Measurements from ENCODE around the gene RASSF3.
"Not testable (repeated sequence)": the region's sequence is repeated elsewhere in the genome, so short reads cannot be mapped to it uniquely, and the experiment has no call there.

RASSF3 gene, protein sequence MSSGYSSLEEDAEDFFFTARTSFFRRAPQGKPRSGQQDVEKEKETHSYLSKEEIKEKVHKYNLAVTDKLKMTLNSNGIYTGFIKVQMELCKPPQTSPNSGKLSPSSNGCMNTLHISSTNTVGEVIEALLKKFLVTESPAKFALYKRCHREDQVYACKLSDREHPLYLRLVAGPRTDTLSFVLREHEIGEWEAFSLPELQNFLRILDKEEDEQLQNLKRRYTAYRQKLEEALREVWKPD

DNA sequence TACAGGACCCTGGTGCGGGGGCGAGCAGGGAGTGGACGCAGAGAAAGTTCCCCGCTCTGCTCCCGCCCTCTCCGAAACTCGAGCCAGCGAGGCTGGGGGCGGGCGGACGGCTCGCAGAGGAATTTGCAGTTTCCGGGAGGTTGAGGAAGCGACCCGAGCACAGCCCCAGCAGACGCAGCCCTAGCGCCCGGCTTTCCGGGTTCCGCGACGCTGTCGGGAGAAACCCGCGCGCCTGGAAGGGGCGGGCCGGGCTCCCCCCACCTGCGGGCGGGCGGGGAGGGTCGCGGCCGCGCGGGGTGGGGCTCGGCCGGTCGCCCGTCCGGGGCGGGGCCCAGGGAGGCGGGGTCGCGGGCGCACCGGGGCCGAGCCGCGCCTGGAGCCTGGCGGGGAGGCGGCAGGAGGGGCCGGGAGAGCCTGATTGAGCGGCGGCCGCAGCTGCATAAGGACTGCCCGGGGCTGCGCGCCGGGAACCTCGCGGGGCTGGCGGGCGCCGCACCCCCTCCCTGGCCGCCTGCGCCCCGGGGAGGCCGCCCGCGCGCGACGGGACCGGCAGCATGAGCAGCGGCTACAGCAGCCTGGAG, at the start of gene RASSF3:
Gene RASSF3, plus strand, starts transcription at position 417 of the 581 bp plus-strand sequence. Its CDS starts 138 bp downstream, at position 555.
- no peak for DNase-seq

DNA sequence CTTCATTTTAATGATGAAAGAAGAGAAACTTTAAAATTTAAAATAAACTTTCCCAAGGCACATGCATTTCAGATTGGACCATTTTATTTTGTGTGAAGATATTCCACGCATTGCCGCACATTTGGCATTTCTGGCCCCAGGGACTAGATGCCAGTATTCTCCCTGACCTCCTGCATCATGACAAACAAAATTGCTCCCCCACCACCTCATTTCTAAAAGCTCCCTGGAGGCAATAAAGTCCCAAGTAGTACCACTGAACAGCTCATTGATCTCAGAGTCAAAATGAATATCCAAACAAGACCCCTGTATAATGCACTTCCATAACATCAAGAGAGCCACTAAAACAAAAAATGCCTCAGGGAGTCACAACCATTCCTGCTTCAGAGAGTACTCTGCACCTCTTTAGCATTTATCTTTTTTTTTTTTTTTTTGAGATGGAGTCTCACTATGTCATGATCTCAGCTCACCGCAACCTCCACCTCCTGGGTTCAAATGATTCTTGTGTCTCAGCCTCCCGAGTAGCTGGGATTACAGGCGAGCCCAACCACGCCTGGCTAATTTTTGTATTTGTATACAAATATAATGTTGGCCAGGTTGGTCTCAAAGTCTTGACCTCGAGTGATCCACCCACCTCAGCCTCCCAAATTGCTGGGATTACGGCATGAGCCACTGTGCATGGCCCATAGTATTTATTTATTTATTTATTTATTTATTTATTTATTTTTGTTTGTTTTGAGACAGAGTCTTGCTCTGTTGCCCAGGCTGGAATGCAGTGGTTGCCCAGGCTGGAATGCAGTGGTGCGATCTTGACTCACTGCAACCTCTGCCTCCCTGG, 48.8 kb upstream of the RASSF3 start:
- DNase-seq, result no peak

DNA sequence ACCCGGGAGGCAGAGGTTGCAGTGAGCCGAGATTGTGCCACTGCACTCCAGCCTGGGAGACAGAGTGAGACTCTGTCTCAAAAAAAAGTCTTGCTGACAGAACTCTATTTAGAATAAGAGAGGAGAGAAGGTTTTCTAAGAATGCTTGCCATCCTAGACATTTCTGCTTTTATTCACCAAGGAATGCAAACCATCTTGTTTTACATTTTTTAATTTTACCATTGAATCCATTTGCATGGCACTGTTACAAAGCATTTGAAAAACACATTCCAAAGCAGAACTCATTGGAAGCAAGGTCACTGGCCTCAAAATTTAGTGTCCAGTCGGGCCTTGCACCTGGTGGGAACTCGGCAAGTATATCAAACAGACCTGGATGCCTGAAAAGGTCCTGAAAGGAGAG, 44.2 kb upstream of the RASSF3 start:
- no peak for DNase-seq

DNA sequence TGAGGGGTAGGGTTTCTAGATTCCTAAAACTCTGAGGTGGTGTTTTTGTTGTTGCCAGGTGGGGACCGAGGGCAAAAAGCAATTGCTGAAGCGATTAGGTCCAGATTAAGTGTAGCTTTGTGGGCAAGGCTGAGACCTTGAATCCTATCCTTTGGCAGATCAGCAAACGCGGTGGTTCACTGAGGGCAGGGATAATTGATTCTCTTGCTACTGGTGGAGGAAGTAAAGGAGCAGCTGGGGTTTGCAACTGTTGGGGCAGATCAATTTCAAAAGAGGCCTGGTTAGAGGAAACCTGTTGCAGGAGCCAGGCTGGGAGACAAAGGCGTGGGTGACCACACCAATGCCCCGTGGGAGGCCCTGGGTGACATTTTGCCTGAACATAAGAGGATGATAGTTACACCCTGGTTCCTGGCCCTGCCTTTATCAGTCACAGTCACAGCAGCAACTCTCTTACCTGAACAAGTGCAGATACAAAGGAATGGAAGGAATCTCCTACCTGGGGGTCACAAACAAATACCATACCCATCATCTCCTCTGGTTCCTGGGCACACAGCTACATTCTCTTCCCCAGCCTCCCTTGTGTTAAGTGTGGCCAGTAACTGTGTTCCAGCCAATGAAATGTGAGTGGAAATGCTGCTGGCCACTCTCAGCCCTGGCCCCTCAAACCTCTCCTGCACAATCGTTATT, 43.3 kb upstream of the RASSF3 start:
- no peak for DNase-seq

DNA sequence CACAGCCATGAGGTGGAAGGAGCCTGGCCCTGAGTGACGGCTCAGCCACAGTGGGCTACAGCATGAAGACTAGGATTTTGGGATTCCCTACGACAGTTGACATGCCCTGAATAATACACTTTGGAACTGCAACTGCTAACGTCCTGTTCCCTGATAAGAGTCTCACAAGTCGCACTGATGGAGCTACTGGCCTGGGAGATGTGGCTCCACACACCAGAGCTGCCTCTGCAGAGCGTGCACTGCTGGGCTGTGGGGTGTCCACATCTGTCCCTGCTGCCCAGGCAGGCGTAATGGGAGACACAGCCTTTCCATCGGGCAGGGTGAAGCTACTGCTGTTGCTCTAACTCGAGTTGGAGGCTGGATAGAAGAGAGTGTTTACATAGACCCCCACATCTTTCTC, 42.7 kb upstream of the RASSF3 start:
- DNase-seq, result no peak

DNA sequence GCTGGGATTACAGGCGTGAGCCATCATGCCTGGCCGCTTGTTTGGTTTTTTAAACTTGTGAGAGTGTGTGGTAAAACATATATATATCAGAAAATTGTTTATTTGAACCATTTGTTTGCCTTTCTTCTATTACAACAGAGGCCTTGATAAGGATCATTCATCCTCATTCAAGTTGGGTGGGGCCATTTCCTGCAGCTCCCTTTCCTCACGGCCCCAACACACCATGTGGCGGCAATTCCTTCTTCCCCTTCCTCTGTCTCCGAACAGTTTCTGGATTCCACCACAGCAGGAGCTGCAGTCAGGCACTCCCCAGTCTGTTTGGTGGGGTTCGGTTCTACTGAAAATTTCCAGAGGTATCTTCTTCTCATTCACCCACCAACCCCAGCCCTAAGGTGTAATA, 42.0 kb upstream of the RASSF3 start:
- no peak for DNase-seq

DNA sequence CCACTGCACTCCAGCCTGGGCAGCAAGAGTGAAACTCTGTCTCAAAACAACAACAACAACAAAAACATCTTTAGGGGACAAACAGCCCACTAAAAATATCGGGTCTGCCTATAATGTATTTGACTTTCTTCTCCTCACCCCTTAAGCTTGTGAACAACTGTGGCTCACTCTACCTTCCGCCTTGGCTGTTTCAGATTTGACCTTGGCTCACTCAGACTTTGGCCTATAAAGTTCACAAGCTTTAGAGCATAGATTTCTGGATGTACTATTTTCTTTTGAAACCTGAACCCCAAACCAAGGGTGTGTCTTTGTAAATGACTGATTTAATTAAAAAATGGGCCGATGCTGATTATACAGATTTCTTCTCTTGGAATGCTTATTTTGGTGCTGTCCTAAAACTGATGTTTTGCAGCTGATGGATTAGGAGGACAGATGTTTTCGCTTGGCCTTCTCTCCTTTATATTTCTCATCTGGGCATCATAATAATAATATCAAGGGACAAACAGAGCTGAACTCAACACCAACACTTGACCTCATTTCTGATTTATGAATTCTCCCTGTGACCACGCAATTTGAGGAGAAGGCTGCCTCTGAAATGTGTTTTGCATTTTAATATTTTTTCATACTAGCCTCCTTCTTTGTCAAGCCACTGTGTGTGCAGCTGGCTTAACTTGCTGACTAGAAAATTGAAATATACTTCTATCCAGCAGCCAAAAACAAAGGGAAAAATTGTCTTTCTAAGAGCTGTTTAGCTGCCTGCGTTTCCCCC, 40.2 kb upstream of the RASSF3 start:
- no peak for DNase-seq

DNA sequence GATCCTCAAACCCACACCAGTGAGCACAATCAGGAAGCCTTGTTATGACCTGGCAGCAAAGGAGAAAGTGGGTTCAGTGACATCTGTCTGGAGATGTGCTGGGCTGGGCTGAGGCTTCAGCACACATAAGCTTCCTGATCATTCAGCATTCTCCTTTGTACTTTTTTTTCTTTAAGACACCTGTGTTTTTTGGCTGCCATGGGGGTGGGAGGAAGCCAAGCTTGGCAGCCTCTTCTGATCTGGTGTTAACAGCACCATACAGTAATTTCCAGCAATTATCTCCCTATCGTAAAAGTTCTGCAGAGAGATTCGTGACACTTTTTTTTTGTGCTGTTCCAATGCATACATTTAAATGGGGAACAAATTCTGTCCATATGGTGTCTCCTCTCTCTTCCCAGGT, 38.9 kb upstream of the RASSF3 start:
- DNase-seq, result no peak

DNA sequence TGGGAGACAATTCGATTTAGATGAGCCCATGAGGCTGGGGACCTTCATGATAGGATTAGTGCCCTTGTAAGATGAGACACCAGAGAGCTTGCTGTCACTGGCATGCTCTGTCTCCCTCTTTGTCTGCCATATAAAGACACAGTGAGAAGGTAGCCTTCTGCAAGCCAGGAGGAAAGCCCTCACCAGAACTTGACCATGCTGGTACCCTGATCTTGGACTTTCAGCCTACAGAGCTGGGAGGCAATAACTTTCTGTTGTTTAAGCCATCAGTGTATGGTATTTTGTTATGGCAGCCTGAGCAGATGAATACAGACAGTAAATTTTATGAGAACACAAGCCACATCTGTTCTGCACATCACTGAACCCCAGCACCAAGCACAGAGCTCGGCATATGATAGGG, 38.1 kb upstream of the RASSF3 start:
- no peak for DNase-seq

DNA sequence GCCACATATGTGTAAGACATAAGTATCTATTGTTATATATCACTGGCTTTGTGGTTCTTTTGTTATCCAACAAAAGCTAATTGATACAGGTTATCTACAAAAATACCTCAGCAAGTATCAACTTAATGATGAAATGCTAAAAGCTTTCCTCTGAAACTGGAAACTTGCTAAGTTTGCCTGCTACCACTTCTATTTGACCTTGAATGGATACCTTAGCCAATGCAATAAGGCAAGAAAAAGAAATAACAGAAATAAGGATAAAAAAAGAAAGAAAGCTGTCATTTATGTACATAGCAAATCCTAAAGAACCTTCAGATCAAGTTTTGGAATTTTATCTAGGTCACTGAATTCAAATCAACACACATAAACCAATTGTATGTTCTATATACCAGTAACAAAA, 35.5 kb upstream of the RASSF3 start:
- no peak for DNase-seq

DNA sequence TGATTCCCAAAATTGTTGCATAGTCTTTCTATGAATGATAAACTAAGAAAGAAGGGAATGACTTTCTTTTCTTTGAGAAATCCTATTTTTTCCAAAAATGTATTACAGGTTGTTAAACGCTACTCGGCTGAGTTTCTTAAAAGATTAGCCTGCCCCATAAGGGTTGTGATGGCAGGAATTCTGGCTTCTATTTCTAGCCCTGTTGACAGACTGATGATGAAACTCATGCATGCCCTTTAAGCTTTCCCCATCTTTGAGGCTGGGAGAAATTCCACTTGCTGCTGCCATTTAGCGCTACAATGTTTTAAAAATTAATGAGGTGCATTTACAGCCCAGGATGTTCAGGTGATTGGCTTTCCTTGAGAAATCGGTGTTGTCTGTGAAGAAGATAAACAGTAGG, 33.2 kb upstream of the RASSF3 start:
- no peak for DNase-seq

DNA sequence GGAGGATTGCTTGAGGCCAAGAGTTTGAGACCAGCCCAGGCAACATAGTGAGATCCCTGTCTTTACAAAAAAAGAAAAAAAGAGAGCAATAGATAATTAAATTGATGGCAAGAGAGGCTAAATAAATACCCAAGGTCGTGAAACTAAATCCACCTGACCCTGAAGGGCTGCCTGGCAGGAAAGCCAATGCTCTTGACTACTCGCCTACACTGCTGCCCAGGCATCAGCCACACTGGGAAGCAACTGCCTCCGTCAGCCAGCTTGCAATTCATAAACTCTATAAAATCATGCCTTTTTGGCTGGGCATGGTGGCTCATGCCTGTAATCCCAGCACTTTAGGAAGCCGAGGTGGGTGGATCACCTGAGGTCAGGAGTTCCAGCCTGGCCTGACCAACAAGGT, 31.7 kb upstream of the RASSF3 start:
- DNase-seq, result no peak

DNA sequence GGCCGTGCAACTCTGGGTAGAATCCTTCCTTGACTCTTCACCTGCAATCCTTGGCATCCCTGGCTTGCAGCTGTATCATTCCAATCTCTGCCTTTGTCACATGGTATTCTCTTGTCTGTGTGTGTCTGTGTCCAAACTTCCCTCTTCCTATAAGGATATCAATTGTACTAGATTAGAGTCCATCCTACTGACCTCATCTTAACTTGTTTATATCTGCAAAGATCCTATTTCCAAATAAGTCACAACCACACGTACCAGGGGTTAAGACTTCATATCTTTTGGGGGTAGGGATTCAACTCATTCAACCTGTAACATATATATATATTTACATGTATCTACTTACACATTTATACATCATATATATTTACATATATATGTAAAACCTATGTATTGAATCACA, 29.6 kb upstream of the RASSF3 start:
- no peak for DNase-seq

DNA sequence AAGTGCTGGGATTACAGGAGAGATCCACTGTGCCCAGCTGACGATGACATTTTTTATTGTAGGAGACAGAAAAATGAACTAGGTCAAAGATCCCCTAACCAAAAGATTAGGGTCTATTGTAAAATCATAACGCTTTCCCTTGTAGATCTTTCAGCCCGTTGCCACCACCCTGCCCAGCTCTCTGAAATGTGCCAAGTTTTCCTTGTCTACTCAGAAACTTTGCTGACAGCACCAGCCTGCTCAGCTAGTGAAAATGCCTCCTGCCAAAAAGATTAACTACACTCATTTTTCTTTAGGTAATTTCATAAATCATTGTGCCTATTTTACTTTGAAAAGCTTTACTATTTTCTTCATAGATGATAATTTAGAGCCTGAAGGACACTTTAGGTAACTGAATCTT, 28.2 kb upstream of the RASSF3 start:
- no peak for DNase-seq

DNA sequence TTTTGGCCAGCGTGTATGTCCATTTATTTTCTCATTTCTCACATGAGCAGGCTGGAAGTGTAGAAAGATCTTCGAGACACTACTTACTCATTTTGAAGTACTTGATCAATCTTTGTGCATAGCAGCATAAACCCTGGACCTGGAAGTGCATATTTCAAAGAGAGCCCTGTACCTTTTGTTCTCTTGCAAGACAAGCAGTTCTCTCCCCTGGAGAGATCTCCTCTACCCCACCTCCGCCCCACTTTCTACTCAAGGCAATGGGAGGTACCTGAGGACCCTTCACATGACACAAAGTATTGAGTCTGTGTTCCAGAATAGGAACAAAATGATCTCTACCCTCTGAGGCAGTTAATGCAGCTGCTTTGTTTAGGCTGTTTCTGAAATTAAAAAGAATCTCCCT, 27.4 kb upstream of the RASSF3 start:
- DNase-seq, result no peak

DNA sequence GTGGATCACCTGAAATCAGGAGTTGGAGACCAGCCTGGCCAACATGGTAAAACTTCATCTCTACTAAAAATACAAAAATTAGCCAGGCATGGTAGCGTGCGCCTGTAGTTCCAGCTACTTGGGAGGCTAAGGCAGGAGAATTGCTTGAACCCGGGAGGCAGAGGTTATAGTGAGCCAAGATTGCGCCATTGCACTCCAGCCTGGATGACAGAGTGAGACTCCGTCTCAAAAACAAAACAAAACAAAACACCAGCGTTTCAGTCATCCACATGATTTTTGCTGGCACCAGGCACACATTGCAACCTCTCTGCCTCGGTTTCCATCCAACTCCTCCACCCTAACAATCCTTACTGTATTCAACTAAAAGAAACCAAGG, 26.9 kb upstream of the RASSF3 start:
- DNase-seq, result not testable (repeated sequence)

DNA sequence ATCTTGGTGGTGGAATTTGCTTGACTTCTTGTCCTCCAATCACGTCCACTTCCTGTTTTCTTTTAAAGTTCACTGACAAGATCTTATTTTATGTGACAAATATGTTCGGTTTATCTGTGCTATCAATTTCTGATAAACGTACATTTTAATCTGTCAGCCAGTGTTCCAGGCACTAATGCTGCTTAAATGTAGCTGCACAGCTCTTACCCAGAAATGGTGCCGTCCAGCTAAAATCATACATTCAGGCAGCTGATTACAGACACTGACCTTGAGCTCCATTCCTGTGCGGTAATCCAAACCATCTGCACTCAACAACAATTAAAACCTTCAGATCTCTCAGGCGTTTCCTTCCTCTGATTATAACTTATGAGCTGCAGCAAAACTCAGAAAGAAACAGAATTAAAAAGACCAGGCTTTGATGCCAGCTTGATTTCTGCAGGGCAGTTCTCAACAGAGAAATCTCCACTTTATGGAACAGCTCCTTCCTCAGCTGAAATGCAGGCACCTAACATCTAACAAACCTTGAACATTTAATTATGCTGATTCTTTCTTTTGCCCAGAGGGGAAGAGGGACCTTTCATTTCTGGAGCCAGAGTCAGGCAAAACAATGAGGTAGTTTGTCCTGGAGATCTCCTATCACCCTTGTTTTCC, 26.4 kb upstream of the RASSF3 start:
- DNase-seq, result no peak

DNA sequence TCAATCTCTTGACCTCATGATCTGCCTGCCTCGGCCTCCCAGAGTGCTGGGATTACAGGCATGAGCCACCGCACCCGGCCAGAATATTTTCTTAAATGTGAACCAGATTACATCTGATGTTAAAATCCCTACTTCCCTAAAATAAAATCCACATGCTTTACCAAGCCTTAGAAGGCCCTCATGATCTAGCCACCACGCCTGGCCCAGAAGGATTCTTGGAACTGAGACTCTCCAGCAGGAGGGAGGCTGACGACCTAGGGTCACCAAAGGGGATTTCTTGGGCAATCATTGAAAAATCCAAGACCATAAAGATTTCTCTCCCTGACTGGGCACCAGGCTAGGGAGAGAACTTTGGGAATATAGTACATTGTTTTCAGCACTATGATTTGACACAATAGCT, 25.2 kb upstream of the RASSF3 start:
- no peak for DNase-seq

DNA sequence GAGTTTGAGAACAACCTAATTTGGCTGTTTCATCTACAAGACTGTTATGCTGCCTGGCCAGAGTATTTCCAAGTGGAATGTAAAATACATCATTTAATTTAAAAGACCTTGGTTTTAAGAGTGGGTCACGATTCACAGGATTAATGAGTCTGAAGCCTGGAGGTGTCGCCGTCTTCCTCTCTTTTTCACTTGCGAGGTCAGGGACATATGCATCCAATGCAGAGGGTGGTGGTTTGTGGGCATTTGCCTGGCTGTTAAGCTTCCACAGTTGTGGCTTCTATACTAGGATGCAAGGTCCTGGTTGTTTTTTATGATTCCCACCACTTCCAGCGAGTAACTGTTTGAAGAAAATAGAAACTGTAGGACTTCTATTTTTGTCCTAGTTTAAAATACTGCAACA, 22.8 kb upstream of the RASSF3 start:
- DNase-seq, result no peak

DNA sequence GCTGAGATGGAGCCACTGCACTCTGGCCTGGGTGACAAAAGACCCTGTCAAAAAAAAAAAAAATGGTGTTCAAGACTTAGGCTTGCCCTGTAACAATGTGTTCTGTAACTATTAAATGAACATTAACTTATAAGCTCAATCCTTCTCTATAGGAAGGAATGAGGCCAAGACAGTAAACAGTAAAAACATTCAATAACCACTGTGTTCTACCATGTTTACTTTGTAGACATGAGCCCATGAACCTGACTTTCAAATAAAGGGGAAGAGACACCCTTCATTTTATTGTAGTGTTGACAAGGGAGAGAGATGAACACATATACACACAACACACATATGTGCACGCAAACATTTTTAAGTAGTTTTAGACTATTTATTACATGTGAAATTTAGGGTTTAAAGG, 20.1 kb upstream of the RASSF3 start:
- DNase-seq, result no peak

DNA sequence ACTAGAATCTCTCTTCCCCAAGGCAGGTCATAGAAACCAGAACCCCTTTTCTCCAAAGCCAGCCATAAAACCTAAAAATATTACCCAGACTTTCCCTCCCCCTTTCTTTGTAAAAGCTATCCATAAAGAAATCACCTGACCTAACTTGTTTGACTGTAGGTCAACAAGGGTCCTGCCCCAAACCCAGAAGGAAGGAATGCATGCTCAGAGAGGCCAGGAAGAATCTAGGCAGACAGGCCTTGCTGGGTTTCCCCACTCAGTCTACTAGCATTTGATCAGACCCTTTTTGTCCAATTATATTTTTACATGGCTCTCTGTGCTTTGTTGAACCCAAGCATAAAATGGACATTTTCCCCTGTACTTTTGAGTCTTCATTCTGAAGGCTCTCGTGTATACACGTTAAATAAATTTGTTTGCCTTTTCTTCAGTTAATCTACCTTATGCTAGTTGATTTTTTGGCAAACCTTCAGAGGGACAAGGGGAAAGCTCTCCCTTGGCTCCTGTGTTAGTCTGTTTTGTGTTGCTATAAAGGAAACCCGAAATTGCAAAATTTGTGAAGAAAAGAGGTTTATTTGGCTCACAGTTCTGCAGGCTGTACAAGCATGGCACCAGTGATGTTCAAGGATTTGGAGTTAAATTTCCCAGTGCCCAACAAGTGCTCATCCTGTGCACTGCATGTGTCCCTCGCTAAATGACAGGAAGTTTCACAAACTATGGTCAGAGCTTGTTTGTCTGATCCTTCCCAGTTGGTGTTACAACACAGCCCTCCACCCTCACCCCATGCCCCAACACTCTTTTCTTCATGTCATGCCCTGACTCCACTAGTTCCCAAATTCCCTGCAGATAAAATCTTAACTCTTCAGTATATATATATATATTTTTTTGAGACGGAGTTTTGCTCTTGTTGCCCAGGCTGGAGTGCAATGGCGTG, 14.2 kb upstream of the RASSF3 start:
- no peak for DNase-seq
